ENCODE measurements around the gene VPS26B. TPM values are rescaled to one million over a fixed set of nuclear protein-coding genes. Genes with fewer than 3 reads are reported as not detected.

Gene VPS26B
- total and polyA plus RNA-seq, 2 experiments from 2014 or later: 27.4 to 36.9 TPM

GRCh38 chr11:134223121-134223520 lies 1.4 kb upstream of the VPS26B start:
- DNase-seq: peak; percentile 30
- no peaks in the 10 kb centered on the region for H3K9me3 ChIP-seq (ENCODE audit: low read depth)
- peak overlapping the region; percentile 87 for H3K9ac ChIP-seq
- H3F3A ChIP-seq (ENCODE audit: insufficient read depth): 0 out of 2 replicates have a peak, but pooled peaks cover 4% of the 10 kb centered on the region
- peaks cover 6% of the 10 kb centered on the region; the same call in 1 of the 2 replicates for H4K20me1 ChIP-seq (ENCODE audit: insufficient read depth)
- TF ChIP-seq EZH2phosphoT487 (IDR thresholded peaks at IDR 0.05; ENCODE audit: insufficient read depth, low read depth) (no peak), EZH2 (IDR thresholded peaks at IDR 0.05; ENCODE audit: insufficient read depth, poor library complexity, severe bottlenecking) (no peak)
- H3K4me1 ChIP-seq (ENCODE audit: insufficient read depth): peaks cover 22% of the 10 kb centered on the region; the same call in 1 of the 2 replicates
- peaks cover 3% of the 10 kb centered on the region; the same call in 1 of the 2 replicates for H3K36me3 ChIP-seq (ENCODE audit: low read depth)
- in situ Hi-C loops (cut with MboI): no loop called here
- no peaks in the 10 kb centered on the region for H3K27me3 ChIP-seq (replicated peaks; ENCODE audit: insufficient read depth)
- H3K79me2 ChIP-seq (ENCODE audit: insufficient read depth): peaks cover 74% of the 10 kb centered on the region
- H3K4me3 ChIP-seq: peak overlapping the region; percentile 93
- 8 to 15% methylated on average over 5 of the region's 5 CpGs for WGBS, 2 experiments (ENCODE audit: low coverage in 1 of 2, low lambda C conversion rate in 2 of 2, missing lambda C conversion rate in 2 of 2)
- peak overlapping the region; percentile 99 for H2AFZ ChIP-seq
- peak overlapping the region; percentile 86 for H3K4me2 ChIP-seq (ENCODE audit: unreplicated experiment)
- H3K27ac ChIP-seq: no peak overlapping the region
- no peaks in the 10 kb centered on the region for H3K9me2 ChIP-seq (ENCODE audit: insufficient read depth)

- DNase-seq: peak; percentile 65
- TF ChIP-seq EZH2phosphoT487 (IDR thresholded peaks at IDR 0.05; ENCODE audit: insufficient read depth, low read depth) (no peak), EZH2 (IDR thresholded peaks at IDR 0.05; ENCODE audit: insufficient read depth, poor library complexity, severe bottlenecking) (no peak)
- Histone ChIP-seq H3K4me1 (ENCODE audit: insufficient read depth) (peaks cover 40% of the 10 kb centered on the region), H3K9ac (peak overlapping the region; percentile 87), H3K9me2 (ENCODE audit: insufficient read depth) (no peaks in the 10 kb centered on the region), H3K4me2 (ENCODE audit: unreplicated experiment) (peak overlapping the region; percentile 79), H2AFZ (peak overlapping the region; percentile 99), H3K27me3 (replicated peaks; ENCODE audit: insufficient read depth) (no peaks in the 10 kb centered on the region), H3K79me2 (ENCODE audit: insufficient read depth) (peaks cover 89% of the 10 kb centered on the region), H3K9me3 (ENCODE audit: low read depth) (no peaks in the 10 kb centered on the region), H3K27ac (peak overlapping the region; percentile 87), H4K20me1 (ENCODE audit: insufficient read depth) (peaks cover 12% of the 10 kb centered on the region; the same call in 1 of the 2 replicates), H3K36me3 (ENCODE audit: low read depth) (peaks cover 3% of the 10 kb centered on the region; the same call in 1 of the 2 replicates), H3F3A (ENCODE audit: insufficient read depth) (peaks cover 19% of the 10 kb centered on the region), H3K4me3 (peak overlapping the region; percentile 93)
- in situ Hi-C loops (cut with MboI): no loop called here
- 1 to 2% methylated on average over 50 to 74 of the region's 93 CpGs for WGBS, 2 experiments (ENCODE audit: low coverage in 1 of 2, low lambda C conversion rate in 2 of 2, missing lambda C conversion rate in 2 of 2)
Measured at GRCh38 chr11:134224710-134225664, 516 bp downstream of the VPS26B start.

- Histone ChIP-seq H3K36me3 (ENCODE audit: low read depth) (no peaks in the 10 kb centered on the region), H3K4me1 (ENCODE audit: insufficient read depth) (peaks cover 43% of the 10 kb centered on the region), H3K79me2 (ENCODE audit: insufficient read depth) (peaks cover 89% of the 10 kb centered on the region), H3K4me2 (ENCODE audit: unreplicated experiment) (peak overlapping the region; percentile 79), H3K4me3 (no peak overlapping the region), H3K27me3 (replicated peaks; ENCODE audit: insufficient read depth) (no peaks in the 10 kb centered on the region), H4K20me1 (ENCODE audit: insufficient read depth) (peaks cover 17% of the 10 kb centered on the region; the same call in 1 of the 2 replicates), H3K9me2 (ENCODE audit: insufficient read depth) (no peaks in the 10 kb centered on the region), H3F3A (ENCODE audit: insufficient read depth) (peaks cover 20% of the 10 kb centered on the region), H3K27ac (no peak overlapping the region), H3K9ac (peak overlapping the region; percentile 87; the same call in 1 of the 2 replicates), H3K9me3 (ENCODE audit: low read depth) (no peaks in the 10 kb centered on the region), H2AFZ (no peak overlapping the region)
- TF ChIP-seq EZH2 (IDR thresholded peaks at IDR 0.05; ENCODE audit: insufficient read depth, poor library complexity, severe bottlenecking): no peak
- no peak for TF ChIP-seq EZH2phosphoT487 (IDR thresholded peaks at IDR 0.05; ENCODE audit: insufficient read depth, low read depth)
- in situ Hi-C loops (cut with MboI): no loop called here
- DNase-seq: peak; percentile 4
- 87 to 88% methylated on average over 5 of the region's 5 CpGs for WGBS, 2 experiments (ENCODE audit: low coverage in 1 of 2, low lambda C conversion rate in 2 of 2, missing lambda C conversion rate in 2 of 2)
Measured at GRCh38 chr11:134226806-134227325, 2.4 kb downstream of the VPS26B start.

GRCh38 chr11:134228625-134229024 lies 4.2 kb downstream of the VPS26B start:
- Histone ChIP-seq H3K27me3 (replicated peaks; ENCODE audit: insufficient read depth) (no peaks in the 10 kb centered on the region), H4K20me1 (ENCODE audit: insufficient read depth) (peaks cover 17% of the 10 kb centered on the region; the same call in 1 of the 2 replicates), H3K4me2 (ENCODE audit: unreplicated experiment) (peak overlapping the region; percentile 16), H3K79me2 (ENCODE audit: insufficient read depth) (peaks cover 89% of the 10 kb centered on the region), H2AFZ (no peak overlapping the region), H3K4me1 (ENCODE audit: insufficient read depth) (peaks cover 37% of the 10 kb centered on the region), H3K9me2 (ENCODE audit: insufficient read depth) (no peaks in the 10 kb centered on the region), H3K9ac (no peak overlapping the region), H3K9me3 (ENCODE audit: low read depth) (no peaks in the 10 kb centered on the region), H3K4me3 (no peak overlapping the region), H3K36me3 (ENCODE audit: low read depth) (no peaks in the 10 kb centered on the region), H3K27ac (peak overlapping the region; percentile 55), H3F3A (ENCODE audit: insufficient read depth) (peaks cover 20% of the 10 kb centered on the region)
- peak; percentile 82 for DNase-seq
- WGBS, 2 experiments (ENCODE audit: low coverage in 1 of 2, low lambda C conversion rate in 2 of 2, missing lambda C conversion rate in 2 of 2): 37 to 43% methylated on average over 6 of the region's 6 CpGs
- TF ChIP-seq EZH2 (IDR thresholded peaks at IDR 0.05; ENCODE audit: insufficient read depth, poor library complexity, severe bottlenecking): no peak
- no peak for TF ChIP-seq EZH2phosphoT487 (IDR thresholded peaks at IDR 0.05; ENCODE audit: insufficient read depth, low read depth)
- in situ Hi-C loops (cut with MboI): no loop called here
